Tibial nerve (tissue), 4 donors: ENCODE data around the gene APC2. TPM values are rescaled to one million over a fixed set of nuclear protein-coding genes. Genes with fewer than 3 reads are reported as not detected.
A peak's percentile ranks its signal among the peaks of the same experiment; 100 is the strongest.

Experiments used
- DNase-seq, 2 donors: peaks; one replicate each; pipeline ENCODE4 v3.0.0-alpha.2; 2019; ENCODE audit warnings: low spot score in 2 of 2
- H3K27ac ChIP-seq, 4 donors: fragments of 200-600 bp; sonication (generic) in 3 of 4; one replicate each; pipeline ENCODE4 v1.5.1; 2017 to 2019; ENCODE audit warnings: mild to moderate bottlenecking in 1 of 4
- H3K27me3 ChIP-seq, 2 donors: fragments of 200-600 bp; sonication (generic) in 1 of 2; one replicate each; pipeline versions ENCODE4 v1.5.1 to v1.6.0; 2017 to 2019
- H3K36me3 ChIP-seq, 3 donors: fragments of 200-600 bp; sonication (generic); one replicate each; pipeline ENCODE4 v1.5.1; 2018 to 2019
- H3K4me1 ChIP-seq, 4 donors: fragments of 200-600 bp; sonication (generic) in 3 of 4; one replicate each; pipeline ENCODE4 v1.5.1; 2017 to 2019
- H3K4me3 ChIP-seq, 4 donors: fragments of 200-600 bp; sonication (generic) in 3 of 4; one replicate each; pipeline ENCODE4 v1.5.1; 2017 to 2019; ENCODE audit warnings: mild to moderate bottlenecking in 1 of 4, moderate library complexity in 1 of 4
- H3K9me3 ChIP-seq, 4 donors: fragments of 200-600 bp; sonication (generic) in 3 of 4; one replicate each; pipeline ENCODE4 v1.5.1; 2017 to 2019
- CTCF ChIP-seq, 5 experiments: fragments of 200-600 bp in 3 of 5; fragments of 450-650 bp in 2 of 5; sonication (generic) in 3 of 5; IDR thresholded peaks; one replicate each; pipeline ENCODE4 v1.5.1; 2016 to 2019; ENCODE audit warnings: antibody characterized with exemption in 5 of 5, mild to moderate bottlenecking in 3 of 5, moderate library complexity in 2 of 5
- EP300 ChIP-seq, 2 donors: sonication (generic); formaldehyde crosslinking; IDR thresholded peaks; one replicate each; pipeline ENCODE4 v1.6.1; 2017; ENCODE audit warnings: antibody characterized with exemption in 2 of 2, mild to moderate bottlenecking in 1 of 2
- POLR2A ChIP-seq, 2 donors: fragments of 450-650 bp; IDR thresholded peaks; one replicate each; pipeline ENCODE4 v1.6.1; 2017; ENCODE audit warnings: antibody characterized with exemption in 2 of 2, mild to moderate bottlenecking in 2 of 2, moderate library complexity in 2 of 2
- WGBS, 2 donors: methylation state at CpG; one replicate each; pipeline ENCODE4 v1.1.5; 2018; 5-methylcytosine and 5-hydroxymethylcytosine counted together
- total RNA-seq, 4 donors: library from RNA; depleted of rRNA; stranded (reverse); fragments of >200 nt; gene quantifications; one replicate each; pipeline ENCODE4 v1.1.0, GENCODE V29; 2016

The APC2 gene
- total RNA-seq, 4 donors from 2014 or later = 1.7 to 10.2 (median 4.2) TPM

DNA sequence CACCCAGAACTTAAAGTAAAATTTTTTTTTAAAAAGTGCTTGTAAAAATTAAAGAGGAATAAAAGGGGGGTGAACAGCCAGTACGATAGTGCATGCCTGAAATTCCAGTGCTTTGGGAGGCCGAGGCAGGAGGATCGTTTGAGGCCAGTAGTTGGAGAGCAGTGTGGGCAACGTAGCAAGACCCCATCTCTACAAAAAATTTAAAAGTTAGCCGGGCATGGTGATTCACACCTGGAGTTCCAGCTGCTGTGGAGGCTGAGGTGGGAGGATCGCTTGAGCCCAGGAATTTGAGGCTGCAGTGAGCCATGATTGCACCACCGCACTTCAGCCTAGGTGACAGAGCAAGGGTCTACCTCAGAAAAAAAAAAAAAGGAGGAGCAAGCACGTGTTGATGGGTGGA lies 55.1 kb downstream of the APC2 start:
- DNase-seq = no peak
- H3K27me3 ChIP-seq = peaks cover 0 to 30% of the 10 kb centered on the region in 2 donors

GRCh38 chr19:1505991-1506881 lies 56.3 kb downstream of the APC2 start:
- no peak for TF ChIP-seq CTCF (IDR thresholded peaks at IDR 0.05)
- TF ChIP-seq POLR2A (IDR thresholded peaks at IDR 0.05) = no peak
- TF ChIP-seq EP300 (IDR thresholded peaks at IDR 0.05) = no peak
- peaks cover 0 to 6% (median 0%) of the 10 kb centered on the region in 4 donors for H3K9me3 ChIP-seq
- H3K27me3 ChIP-seq = peaks cover 0 to 39% of the 10 kb centered on the region in 2 donors
- no peak for DNase-seq
- 82 to 86% methylated on average over 33 to 36 of the region's 45 CpGs for WGBS, 2 donors
- H3K27ac ChIP-seq = peak overlapping the region in 2 of 4 donors; percentile 92 to 93
- H3K4me3 ChIP-seq = no peak overlapping the region
- H3K36me3 ChIP-seq = peaks cover 0 to 7% (median 0%) of the 10 kb centered on the region in 3 donors
- H3K4me1 ChIP-seq = peaks cover 0 to 54% (median 19%) of the 10 kb centered on the region in 4 donors

More for the DNA sequence above, 55.1 kb downstream of the APC2 start:
- Histone ChIP-seq H3K9me3 (peaks cover 0 to 6% (median 0%) of the 10 kb centered on the region in 4 donors), H3K4me3 (no peak overlapping the region), H3K27ac (no peak overlapping the region), H3K36me3 (peaks cover 0 to 7% (median 0%) of the 10 kb centered on the region in 3 donors), H3K4me1 (peaks cover 0 to 42% (median 17%) of the 10 kb centered on the region in 4 donors)
- TF ChIP-seq CTCF (IDR thresholded peaks at IDR 0.05) (no peak), EP300 (IDR thresholded peaks at IDR 0.05) (no peak), POLR2A (IDR thresholded peaks at IDR 0.05) (no peak)
- WGBS, 2 donors = 62 to 66% methylated on average over 8 of the region's 8 CpGs

GRCh38 chr19:1507192-1507660 lies 57.3 kb downstream of the APC2 start:
- Histone ChIP-seq H3K4me3 (peak overlapping the region in 2 of 4 donors; percentile 42 to 52), H3K27me3 (peaks cover 0 to 46% of the 10 kb centered on the region in 2 donors), H3K9me3 (peaks cover 0 to 6% (median 0%) of the 10 kb centered on the region in 4 donors), H3K27ac (peak overlapping the region; percentile 45 to 93 (median 88)), H3K36me3 (peaks cover 0 to 7% (median 0%) of the 10 kb centered on the region in 3 donors), H3K4me1 (peaks cover 0 to 64% (median 21%) of the 10 kb centered on the region in 4 donors)
- 50 to 59% methylated on average over 12 to 23 of the region's 23 CpGs for WGBS, 2 donors
- no peak for DNase-seq
- TF ChIP-seq POLR2A (IDR thresholded peaks at IDR 0.05) = no peak
- no peak for TF ChIP-seq EP300 (IDR thresholded peaks at IDR 0.05)
- TF ChIP-seq CTCF (IDR thresholded peaks at IDR 0.05) = no peak

DNA sequence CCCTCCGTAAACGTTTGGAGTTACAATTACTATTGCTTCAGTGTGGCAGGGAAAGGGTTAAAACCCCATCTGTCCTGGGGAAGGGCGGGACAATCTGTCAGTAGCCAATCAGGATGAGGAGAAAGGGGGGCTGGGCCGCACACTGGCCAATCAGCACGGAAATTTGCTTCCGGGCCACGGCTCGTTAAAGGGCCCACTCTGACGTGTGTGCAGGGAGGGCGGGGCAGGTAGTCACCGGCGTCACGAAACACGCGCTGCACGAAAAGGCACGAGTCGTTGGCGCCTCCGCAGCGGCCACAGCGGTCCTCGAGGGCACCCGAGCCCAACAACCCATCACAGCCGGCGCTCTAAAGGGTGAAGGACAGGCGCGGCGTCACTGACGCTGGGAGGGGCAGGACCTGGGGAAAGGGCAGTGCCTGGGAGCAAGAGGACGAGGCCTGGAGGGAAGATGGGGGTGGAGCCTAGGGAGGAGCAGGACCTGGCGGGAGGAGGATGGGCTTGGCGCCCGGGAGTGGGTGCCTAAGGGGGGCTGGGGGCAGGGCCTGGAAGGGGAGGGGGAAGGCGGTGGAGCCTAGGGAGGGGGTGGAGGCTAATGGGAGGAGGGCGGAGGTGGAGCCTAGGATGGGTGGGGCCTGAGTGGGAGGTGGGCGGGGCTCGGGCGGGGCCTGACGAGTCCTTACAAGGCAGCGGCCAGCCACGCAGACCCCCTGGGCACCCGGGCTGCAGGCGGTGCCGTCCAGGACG lies 58.0 kb downstream of the APC2 start:
- TF ChIP-seq EP300 (IDR thresholded peaks at IDR 0.05) (peak; percentile 81 to 86), CTCF (IDR thresholded peaks at IDR 0.05) (peak in 1 of 5 experiments; percentile 55), POLR2A (IDR thresholded peaks at IDR 0.05) (no peak)
- DNase-seq = peak; percentile 82 to 95
- peak overlapping the region in 3 of 4 donors; percentile 11 to 52 (median 42) for H3K4me3 ChIP-seq
- peaks cover 0 to 67% (median 21%) of the 10 kb centered on the region in 4 donors for H3K4me1 ChIP-seq
- H3K27ac ChIP-seq = peak overlapping the region; percentile 52 to 93 (median 88)
- H3K9me3 ChIP-seq = peaks cover 0 to 6% (median 0%) of the 10 kb centered on the region in 4 donors
- H3K36me3 ChIP-seq = peaks cover 0 to 7% (median 0%) of the 10 kb centered on the region in 3 donors
- peaks cover 0 to 48% of the 10 kb centered on the region in 2 donors for H3K27me3 ChIP-seq
- 1 to 2% methylated on average over 31 to 46 of the region's 46 CpGs for WGBS, 2 donors
